HG03135 (cell line): ENCODE measurements around the gene RBFOX1.

ENCODE experiments used
- ATAC-seq: cut with Tn5 transposase; IDR thresholded peaks from one replicate; pipeline ENCODE4 v1.9.1; 2021; ENCODE audit warnings: mild to moderate bottlenecking, moderate library complexity; ENCODE audit not compliant: unreplicated experiment

Gene RBFOX1

DNA sequence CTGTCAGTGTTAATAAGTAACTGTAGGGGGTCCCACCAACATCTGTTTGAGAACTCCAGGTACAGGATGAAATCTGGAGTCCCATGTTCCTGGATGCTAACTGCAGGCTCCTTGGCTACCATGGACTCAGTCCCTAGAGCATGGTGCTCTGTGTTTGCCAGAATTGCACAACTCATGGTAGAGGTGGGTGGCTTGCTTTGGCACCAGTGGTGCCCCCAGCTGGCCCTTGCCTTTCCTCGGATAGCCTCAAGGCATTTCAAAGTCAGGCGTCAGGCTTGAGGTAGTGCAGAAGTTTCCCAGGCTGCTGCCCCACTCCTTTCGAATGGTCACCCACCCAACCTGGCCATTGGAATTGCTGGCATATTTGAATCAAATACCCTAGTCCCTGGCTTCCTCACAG lies 179.9 kb downstream of the RBFOX1 start:
- no peak for ATAC-seq

DNA sequence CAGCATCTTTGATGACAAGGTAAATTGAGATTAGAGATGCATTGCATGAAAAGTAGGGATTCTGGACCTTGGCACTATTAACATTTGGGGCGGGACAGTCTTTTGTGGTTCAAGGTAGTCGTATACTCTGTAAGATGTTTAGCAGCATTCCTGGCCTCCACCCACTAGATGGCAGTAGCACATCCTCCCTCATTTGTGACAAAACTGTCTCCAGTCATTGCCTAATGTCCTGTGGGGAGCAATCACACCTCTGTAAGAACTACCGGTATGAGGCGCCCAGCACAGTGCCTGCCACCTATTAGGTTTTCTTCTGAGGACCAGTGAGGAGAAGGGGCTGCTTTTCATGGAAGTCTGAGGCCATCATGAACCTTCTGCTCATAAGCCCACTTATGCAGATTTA lies 180.8 kb downstream of the RBFOX1 start:
- no peak for ATAC-seq

DNA sequence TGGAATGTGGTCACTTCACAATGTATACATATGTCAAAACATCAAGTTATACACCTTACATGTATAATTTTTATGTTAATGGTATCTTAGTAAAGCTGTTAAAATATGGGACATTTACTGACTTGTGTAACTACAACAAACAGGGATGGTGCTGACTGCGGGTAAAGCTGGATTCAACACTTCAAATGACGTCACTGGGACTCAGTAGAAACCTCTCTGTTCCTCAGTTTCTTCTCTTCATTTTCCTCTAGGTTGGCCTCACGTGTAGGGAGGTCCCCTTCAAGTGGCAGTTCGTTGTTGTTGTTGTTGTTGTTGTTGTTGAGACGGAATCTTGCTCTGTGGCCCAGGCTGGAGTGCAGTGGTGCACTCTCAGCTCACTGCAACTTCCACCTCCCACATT lies 182.9 kb downstream of the RBFOX1 start:
- ATAC-seq, result no peak

DNA sequence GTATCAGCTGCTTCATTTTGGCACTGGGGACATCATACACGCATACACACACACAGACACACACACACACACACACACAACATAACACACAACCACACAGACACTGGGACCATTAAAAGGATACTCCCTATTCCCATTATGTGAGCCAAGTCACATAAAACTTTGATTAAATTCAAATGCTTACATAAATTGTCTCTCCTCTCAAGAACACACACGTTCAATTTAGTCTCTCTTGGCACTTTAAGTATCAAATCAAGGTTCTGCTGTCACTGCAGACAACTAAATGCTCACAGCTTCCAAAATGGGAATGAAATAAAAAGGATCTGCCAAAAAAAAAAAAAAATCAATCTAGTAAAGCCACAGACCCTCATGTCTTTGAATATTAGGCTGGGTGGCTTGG lies 184.9 kb downstream of the RBFOX1 start:
- no peak for ATAC-seq

DNA sequence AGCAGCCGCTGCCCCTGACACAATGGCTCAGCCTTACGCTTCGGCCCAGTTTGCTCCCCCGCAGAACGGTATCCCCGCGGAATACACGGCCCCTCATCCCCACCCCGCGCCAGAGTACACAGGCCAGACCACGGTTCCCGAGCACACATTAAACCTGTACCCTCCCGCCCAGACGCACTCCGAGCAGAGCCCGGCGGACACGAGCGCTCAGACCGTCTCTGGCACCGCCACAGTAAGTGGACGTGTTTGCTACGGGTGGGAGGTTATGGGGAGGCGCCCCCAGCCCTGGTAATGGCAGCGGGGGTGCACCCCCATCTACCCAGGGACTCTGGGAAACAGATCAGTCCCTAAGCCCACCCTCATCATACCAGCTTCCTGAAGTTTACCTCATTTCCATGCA lies 185.5 kb downstream of the RBFOX1 start:
- ATAC-seq, result no peak

DNA sequence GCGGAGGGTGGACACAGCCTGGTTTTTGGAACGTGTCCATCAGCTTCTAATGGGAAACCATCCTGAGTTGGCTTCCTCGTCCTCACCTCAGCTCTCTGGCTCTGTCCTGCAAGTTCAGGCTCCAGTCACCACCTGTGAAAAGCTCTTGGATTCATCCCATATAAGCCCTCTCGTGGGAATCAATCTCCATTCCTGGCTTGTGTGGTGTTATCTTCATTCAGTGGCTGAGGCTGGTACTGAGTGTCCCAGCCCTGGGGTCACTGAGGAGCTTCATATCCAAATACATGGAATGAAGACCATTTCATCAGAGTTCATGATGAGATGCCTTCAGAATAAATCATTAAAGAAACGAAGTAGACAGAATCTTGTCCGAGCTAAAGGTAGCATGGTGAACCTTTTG lies 189.2 kb downstream of the RBFOX1 start:
- ATAC-seq, result no peak

DNA sequence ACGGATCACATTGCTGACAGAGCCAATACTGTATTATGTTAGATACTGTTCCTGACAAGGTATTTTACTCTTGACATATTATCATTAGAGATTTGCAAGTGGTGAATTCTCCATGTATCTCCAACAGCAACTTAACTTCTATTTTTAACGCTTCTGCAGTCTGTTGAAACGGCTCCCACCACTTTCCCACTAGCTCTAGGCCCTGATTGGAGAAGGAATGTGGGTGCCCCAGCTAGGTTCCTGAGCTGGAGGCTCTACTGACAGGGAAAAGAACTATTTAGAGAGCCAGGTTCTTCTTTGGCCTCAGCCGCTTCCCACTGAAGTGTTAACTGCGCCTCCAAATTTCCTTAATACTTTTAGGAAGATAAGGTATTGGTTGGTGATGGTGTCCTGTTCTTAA lies 191.8 kb downstream of the RBFOX1 start:
- no peak for ATAC-seq

DNA sequence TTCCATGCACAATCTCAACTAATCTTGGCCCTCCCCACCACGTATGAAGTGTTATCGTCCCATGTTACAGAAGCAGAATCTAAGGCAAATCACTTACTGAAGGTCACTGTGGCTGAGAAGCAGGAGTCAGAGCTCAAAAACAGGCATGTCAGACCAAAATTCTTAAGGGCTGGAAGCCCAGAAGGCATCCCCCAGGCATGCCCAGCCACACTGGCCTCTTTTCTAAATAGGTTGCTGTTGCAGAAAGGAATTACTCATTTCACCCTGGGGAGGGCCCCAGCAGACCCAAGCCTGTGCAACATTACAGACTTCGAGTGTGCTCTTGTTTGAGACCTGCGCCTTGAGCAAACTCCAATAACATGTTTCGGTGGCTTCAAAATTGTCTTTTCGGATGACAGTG lies 194.1 kb downstream of the RBFOX1 start:
- ATAC-seq, result no peak

DNA sequence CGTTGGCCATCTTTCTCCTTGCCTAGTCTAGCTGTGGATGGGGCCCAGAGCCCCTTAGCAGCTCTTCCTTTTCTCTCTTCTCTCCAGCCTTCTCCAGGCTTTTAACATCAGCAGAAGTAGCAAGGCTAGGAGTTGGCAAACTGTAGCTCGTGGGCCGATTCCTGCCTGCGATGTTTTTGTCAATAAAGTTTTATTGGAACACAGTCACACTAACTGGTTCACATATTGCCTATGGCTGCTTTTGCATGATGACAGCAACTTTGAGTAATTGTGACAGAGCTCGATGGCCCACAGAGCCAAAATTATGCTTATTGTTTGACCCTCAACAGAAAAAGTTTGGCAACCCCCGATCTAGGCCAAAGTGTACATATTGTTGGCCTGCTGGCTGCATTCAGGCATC lies 199.9 kb downstream of the RBFOX1 start:
- ATAC-seq, result no peak

DNA sequence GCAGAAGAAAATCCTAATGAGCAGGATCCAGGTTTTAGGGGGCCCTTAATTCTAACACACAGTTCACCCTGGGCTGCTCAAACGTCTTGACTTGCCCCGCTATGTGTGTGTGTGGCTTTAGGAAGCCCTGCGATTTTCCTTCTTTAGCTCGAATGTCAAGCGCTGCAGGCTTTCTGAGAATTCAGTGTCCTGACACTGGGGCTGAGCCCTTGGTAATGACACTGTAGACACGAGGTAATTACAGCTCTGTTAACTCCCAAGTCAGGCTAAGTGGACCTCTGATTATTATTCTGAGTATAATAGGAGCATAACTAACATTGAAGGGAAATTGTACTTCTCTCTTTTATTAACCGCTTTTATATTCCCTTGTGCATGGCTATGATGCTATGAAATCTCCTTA lies 202.1 kb downstream of the RBFOX1 start:
- no peak for ATAC-seq

DNA sequence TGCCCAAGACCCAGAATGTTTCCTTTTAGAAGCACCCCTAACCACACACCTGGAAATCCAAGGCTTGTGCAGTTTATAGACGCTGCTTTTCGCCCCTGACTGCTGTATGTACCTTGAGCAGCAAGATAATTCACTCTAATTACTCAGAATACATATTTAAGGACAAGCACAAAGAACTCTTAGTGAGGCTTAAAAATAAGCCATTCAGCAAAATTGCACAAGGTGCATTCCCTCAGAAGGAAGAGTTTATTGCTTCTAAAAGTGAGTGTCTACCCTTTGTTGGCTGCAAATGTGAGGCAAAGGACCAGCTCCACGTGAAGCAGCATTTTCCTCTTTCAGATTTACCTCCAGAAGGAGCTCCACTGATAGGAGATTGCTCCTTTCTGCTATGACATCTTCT lies 208.4 kb downstream of the RBFOX1 start:
- no peak for ATAC-seq

DNA sequence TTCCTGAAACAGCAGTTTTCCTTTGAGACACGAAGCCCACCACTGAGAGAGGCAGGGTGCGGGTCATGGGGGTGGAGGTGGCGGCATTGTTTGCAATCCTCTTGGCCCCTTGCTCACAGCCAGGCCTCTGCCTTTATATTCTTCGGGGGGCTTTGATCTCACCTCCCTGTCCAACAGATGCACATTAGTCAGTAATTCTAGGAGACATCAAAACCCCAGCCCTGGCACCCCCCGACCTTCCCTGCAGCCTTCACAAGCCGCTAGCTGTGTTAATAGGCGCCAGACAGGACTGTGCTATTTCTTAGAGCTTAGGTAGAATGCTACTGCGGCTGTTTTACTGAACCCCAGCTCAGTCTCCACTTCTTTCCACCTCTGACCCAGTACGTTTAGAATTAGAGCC lies 212.6 kb downstream of the RBFOX1 start:
- no peak for ATAC-seq

DNA sequence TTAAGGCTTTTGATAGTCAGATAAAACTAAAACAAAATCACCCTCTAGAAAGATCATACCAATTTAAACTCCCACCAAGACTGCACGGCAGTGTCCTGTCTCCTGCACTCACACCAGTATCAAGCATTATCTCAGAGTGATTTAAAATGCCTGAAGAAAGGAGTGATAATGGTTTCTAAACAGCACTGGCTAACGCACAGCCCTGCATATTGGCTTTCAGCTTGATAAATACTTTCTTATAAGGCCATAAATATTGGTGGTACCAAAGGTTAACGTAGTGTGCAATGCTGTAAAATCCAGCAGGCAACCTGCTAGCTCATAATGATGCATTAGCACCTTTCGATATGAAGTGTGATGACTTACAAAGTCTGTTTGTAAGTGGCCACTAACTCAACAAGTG lies 214.3 kb downstream of the RBFOX1 start:
- ATAC-seq, result no peak

DNA sequence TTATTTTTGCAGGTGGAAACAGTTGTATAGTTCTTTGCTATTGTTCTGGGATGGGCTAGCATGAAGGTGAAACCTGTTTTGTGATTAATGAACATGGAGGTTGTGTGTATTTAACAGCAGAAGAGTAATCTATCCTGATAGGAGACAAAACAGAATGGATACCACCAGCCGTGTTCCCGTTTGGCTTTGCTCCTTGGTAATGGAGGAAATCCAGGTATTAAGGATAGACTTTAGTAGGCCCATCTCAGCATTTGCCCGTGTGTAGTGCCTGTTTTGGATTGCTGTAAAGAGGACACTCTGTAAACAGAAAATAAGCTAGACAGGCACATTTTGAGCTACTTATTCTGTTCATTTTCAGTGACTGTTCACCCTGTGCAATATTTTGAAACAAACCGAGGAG lies 215.1 kb downstream of the RBFOX1 start:
- ATAC-seq, result no peak

DNA sequence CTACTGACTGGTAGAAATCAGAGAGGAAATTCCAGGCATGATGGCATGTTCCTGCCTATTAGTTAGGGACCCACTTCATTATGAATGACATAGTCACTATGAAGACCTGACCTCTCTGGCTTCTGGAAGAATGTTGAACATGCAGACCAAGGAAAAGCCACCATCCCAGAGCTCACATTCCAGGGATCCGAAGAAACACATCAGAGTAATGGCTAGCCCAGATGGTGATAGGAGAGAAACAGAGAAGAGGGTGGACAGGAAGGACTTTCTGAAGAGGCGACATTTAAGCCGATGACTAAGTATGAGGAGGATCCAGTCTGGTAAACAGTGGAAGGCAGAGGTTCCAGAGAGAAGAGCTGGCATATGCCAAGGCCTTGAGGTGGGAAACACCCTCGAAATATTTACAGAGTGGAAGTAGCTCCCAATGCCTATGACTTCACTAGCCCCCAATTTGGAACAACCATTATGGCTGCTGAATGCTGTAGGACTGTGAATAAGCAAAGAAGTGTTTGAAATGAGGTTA lies 216.2 kb downstream of the RBFOX1 start:
- ATAC-seq, result no peak

DNA sequence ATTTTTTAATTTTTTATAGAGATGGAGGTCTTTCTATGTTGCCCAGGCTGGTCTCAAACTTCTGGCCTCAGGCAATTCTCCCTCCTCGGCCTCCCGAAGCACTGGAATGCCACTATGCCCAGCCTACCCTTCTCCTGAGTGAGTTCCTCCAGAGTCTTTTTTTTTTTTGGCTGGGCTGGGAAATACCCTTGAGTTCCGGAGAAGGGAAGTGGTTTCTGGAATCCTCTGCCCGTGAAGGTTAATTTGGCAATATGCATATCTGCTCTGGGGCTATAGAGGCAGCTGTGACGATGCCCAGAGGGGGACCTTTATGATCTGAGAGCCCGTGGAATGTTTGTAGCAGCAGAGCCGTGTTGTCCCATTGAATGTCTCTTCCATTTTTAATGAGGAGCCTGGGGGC lies 217.5 kb downstream of the RBFOX1 start:
- no peak for ATAC-seq

DNA sequence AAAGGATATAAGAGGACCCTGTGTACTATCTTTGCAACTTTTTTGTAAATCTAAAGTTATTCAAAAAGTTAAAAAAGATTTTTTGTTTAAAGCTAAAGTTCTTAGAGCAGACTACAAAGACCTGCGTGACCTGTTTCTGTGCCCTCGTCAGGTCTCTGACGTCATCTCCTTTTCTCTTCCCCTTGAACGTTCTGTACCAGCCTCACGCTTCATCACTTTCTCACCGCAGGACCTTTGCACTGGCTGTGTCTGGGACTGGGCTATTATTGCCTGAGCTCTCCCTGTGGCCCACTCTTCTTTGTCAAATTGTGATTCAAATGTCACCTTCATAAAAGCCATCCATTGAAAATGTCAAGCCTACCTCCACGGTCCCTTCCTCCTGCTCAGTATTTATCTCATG lies 222.8 kb downstream of the RBFOX1 start:
- ATAC-seq, result no peak

DNA sequence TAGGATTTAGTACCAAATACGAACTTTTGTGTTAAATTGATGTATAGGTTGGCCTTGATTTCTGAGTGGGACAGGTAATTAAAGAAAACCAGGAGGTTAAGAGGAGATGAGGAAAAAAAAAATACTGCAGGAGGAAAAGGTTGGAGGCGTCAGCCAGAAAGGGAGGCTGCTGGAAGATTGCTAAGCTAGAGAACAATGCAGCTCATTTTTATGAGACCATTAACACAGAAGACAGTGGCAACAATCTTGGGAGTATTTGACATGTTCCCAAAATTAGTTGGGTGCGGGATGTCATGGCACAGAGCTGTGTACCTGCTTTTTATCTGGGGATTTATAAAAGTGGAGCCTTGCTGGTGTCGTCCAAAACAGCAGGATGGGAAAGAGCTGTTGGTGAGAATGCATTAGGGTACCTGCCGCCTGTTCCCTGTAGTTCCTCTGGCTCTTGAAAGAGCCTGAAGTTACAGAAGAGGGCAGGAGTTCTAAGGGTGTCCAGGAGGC lies 229.3 kb downstream of the RBFOX1 start:
- ATAC-seq, result no peak

DNA sequence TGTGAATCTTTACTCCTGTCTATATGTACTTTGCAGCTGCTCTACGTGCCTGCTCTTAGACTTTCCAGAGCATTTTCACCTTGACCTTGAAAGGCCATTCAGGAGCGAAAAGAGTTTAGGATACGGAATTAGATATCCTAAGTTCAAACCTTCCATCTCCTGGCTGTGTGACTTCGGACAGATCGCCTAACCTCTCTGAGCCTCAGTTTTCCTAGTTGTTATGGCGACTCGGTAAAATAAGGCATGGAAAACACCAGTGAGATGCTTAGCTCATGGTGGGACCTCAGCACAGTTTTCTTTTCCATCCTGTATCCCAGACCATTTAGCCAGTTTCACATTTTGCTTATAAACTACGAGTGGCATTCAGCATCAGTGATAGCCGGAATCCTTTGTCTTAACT lies 233.7 kb downstream of the RBFOX1 start:
- ATAC-seq, result no peak

DNA sequence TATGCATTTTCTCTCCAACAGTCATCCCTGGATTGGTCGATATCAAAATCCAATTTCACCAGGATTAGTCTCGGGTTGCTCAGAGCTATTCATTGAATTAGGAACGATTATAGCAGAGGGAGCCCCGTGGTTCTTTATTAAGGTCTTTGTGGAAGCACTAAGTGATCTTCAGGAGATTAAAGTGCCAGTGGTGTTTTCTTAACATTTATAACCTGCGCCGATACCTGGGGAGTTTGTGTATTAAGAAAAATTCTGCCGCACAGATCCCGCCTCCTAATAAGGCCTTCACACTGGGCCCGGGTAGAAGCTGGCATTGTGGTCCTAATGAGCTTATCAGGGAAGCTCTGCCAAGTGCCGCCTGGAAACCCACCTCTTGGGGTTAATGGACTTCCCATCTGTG lies 238.7 kb downstream of the RBFOX1 start:
- no peak for ATAC-seq

DNA sequence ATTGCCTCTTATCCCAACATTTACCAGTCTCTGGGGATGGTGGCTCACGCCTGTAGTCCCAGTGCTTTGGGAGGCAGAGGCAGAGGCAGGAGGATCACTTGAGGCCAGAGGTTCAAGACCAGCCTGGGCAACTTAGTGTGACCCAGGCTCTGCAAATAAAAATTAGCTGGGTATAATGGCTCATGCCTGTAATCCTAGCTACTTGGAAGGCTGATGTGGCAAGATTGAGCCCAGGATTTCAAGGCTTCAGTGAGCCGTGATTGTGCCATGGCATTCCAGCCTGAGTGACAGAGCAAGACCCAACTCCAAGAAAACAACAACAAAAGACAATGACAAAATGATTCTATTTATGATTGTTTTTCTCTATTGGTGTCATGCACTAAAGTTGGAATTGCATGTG lies 244.9 kb downstream of the RBFOX1 start:
- no peak for ATAC-seq

DNA sequence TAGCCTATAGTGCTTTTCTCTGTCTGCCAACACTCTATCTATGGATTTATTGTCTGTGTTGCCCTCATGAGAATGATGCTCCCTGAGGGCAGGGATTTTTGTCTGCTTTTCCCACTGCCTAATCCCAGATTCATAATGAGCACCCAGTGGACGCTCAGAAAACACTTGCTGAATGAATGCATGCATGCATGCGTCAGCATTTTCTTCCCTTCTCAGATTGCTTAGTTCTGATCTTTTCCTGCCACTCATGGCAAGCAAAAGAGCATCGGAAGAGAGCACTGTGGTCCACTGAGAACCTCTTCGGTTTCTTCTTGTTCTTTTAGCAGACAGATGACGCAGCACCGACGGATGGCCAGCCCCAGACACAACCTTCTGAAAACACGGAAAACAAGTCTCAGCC lies 246.8 kb downstream of the RBFOX1 start:
- ATAC-seq, result no peak

DNA sequence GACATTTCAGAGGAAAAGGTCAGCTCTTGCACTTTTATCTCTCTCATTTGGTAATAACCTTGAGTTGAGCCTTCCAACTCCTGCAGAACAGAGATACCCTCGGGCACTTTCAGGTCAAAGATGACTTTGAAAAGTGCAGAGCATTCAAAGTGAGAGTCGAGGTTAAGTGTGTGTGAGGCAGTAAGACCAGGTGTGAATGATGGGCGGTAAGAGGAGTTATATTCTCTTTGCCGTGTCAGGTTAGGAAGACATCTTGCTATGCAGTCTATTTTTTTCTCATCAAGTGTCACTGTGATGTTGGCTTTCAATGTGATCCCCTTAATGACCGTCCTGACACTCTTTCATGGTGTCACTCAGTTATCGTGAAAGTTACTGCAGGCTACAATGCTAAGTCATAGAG lies 248.5 kb downstream of the RBFOX1 start:
- ATAC-seq, result no peak

DNA sequence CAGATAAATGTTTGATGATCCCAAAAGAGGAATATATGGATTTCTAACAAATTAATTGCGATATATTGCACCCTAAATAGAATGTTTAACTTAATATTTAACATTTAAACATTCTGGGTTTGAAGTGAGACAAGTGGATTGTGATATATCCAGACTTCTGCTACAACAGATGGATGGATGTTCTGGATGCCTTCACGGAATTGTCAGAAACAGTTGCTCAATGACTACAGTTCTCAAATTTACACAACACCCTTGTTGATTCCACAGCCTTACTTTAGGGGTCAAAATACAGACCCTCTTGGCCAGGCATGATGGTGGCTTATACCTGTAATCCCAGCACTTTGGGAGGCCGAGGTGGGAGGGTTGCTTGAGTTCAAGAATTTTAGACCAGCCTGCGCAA lies 250.8 kb downstream of the RBFOX1 start:
- no peak for ATAC-seq
